Caco-2 (cell line): ENCODE data around the gene DENND10. TPM values are rescaled to one million over a fixed set of nuclear protein-coding genes. Genes with fewer than 3 reads are reported as not detected.

ENCODE experiments used
- BruUV-seq: library from RNA; stranded (reverse); fragments of 400-500 nt; replicated peaks from 2 replicates; lab custom pipeline; 2021; lab: Mats Ljungman, UMichigan
- CTCF ChIA-PET: fragments of 300-600 bp; sonication (Branson Sonifier 250); formaldehyde crosslinking; loops from one replicate; lab custom pipeline; 2022; ENCODE audit warnings: antibody characterized with exemption; lab: Charles Lee
- POLR2A ChIA-PET: fragments of 300-600 bp; sonication (Branson Sonifier 250); formaldehyde crosslinking; loops from one replicate; lab custom pipeline; 2022; ENCODE audit warnings: antibody characterized with exemption; lab: Charles Lee
- DNase-seq, 2 experiments: peaks; one replicate each; pipeline versions ENCODE4 v3.0.0 to v3.0.0-alpha.2; 2020 to 2022
- H3K27me3 ChIP-seq: replicated peaks from 2 replicates; pipeline ENCODE4 v1.6.0; 2011; ENCODE audit warnings: low read length; ENCODE audit not compliant: control insufficient read depth, insufficient read depth
- H3K36me3 ChIP-seq: 2 replicates; pipeline ENCODE4 v1.5.1; 2011; ENCODE audit warnings: low read length; ENCODE audit not compliant: control insufficient read depth, insufficient read depth
- H3K4me1 ChIP-seq: fragments of 250-450 bp; sonication (Bioruptor Pico); 2 replicates; pipeline ENCODE4 v1.5.1; 2020; ENCODE audit warnings: mild to moderate bottlenecking
- H3K4me3 ChIP-seq: 2 replicates; pipeline ENCODE4 v1.5.1; 2011; ENCODE audit warnings: low read depth, mild to moderate bottlenecking, control low read depth, low read length
- H3K9me3 ChIP-seq: fragments of 250-450 bp; sonication (Bioruptor Pico); 2 replicates; pipeline ENCODE4 v1.5.1; 2020; ENCODE audit warnings: mild to moderate bottlenecking, moderate library complexity
- H3K27ac Mint-ChIP-seq: one replicate; pipeline ENCODE4 v1.8.0; 2022; ENCODE audit warnings: mixed read lengths; ENCODE audit not compliant: unreplicated experiment
- H3K27me3 Mint-ChIP-seq: one replicate; pipeline ENCODE4 v1.8.0; 2022; ENCODE audit warnings: mixed read lengths; ENCODE audit not compliant: insufficient read depth, unreplicated experiment
- H3K36me3 Mint-ChIP-seq: one replicate; pipeline ENCODE4 v1.8.0; 2022; ENCODE audit warnings: mild to moderate bottlenecking, mixed read lengths; ENCODE audit not compliant: insufficient read depth, unreplicated experiment
- H3K4me1 Mint-ChIP-seq: one replicate; pipeline ENCODE4 v1.8.0; 2022; ENCODE audit warnings: low read depth, mixed read lengths; ENCODE audit not compliant: unreplicated experiment
- H3K4me3 Mint-ChIP-seq: one replicate; pipeline ENCODE4 v1.8.0; 2022; ENCODE audit warnings: mild to moderate bottlenecking, moderate library complexity, mixed read lengths; ENCODE audit not compliant: unreplicated experiment
- H3K9me3 Mint-ChIP-seq: one replicate; pipeline ENCODE4 v1.8.0; 2022; ENCODE audit warnings: mixed read lengths; ENCODE audit not compliant: unreplicated experiment
- intact Hi-C: fragments of 100-400 bp; cut with micrococcal nuclease; formaldehyde crosslinking; loops from one replicate; pipeline ENCODE4 v1.10.0; 2022; ENCODE audit not compliant: unreplicated experiment
- total RNA-seq: library from RNA; stranded (reverse); gene quantifications from 2 replicates; pipeline ENCODE4 v1.2.3, GENCODE V29; 2022
- TF ChIP-seq, protein P1 (sequence below), 2 experiments: fragments of 200-600 bp in 1 of 2; IDR thresholded peaks; 1 replicate in 1 of 2; 2 replicates in 1 of 2; pipeline versions ENCODE4 v1.5.1 to v1.8.0; 2011 to 2022; ENCODE audit warnings: antibody characterized with exemption in 1 of 2, control low read depth in 1 of 2, inconsistent platforms in 1 of 2, low read depth in 1 of 2, low read length in 1 of 2, mild to moderate bottlenecking in 1 of 2, moderate library complexity in 1 of 2; ENCODE audit not compliant: insufficient read depth in 1 of 2, severe bottlenecking in 1 of 2, unreplicated experiment in 1 of 2

DENND10 gene
- total RNA-seq, 1 experiment from 2014 or later = 80.8 TPM

DNA sequence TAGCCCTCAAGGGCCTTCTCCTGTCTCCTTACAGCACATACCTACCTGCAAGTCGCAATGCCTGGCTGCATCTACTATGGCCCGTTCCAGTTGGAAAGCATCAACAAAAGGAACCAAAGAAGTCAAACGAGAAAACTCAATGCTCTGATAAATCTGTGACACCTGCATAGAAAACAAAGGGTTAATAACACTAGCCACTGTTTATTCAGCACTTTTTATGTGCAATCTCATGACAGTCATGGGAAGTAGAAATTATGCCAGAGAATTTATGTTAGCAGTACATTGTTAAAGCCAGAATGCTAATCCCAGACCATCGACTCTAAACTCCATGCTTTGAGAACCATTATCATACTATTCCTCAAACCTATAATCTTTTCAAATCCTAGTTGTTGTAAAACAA is 44.4 kb upstream of the DENND10 start:
- Histone ChIP-seq H3K36me3 (peaks cover 3% of the 10 kb centered on the region), H3K27me3 (no peaks in the 10 kb centered on the region), H3K4me1 (no peaks in the 10 kb centered on the region), H3K9me3 (no peaks in the 10 kb centered on the region), H3K4me3 (no peak overlapping the region)
- ChIA-PET CTCF (no interaction called here), POLR2A (no interaction called here)
- DNase-seq = no peak
- Mint-ChIP-seq H3K36me3 (peaks cover 98% of the 10 kb centered on the region), H3K27ac (no peak overlapping the region), H3K9me3 (no peaks in the 10 kb centered on the region), H3K4me3 (no peak overlapping the region), H3K27me3 (no peaks in the 10 kb centered on the region), H3K4me1 (peaks cover 8% of the 10 kb centered on the region)
- BruUV-seq = no TSS peak
- TF ChIP-seq, protein P1, sequence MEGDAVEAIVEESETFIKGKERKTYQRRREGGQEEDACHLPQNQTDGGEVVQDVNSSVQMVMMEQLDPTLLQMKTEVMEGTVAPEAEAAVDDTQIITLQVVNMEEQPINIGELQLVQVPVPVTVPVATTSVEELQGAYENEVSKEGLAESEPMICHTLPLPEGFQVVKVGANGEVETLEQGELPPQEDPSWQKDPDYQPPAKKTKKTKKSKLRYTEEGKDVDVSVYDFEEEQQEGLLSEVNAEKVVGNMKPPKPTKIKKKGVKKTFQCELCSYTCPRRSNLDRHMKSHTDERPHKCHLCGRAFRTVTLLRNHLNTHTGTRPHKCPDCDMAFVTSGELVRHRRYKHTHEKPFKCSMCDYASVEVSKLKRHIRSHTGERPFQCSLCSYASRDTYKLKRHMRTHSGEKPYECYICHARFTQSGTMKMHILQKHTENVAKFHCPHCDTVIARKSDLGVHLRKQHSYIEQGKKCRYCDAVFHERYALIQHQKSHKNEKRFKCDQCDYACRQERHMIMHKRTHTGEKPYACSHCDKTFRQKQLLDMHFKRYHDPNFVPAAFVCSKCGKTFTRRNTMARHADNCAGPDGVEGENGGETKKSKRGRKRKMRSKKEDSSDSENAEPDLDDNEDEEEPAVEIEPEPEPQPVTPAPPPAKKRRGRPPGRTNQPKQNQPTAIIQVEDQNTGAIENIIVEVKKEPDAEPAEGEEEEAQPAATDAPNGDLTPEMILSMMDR (IDR thresholded peaks at IDR 0.05; ENCODE audit: insufficient read depth in 1 of 2, low read depth in 1 of 2, low read length in 1 of 2, severe bottlenecking in 1 of 2, unreplicated experiment in 1 of 2) = no peak
- intact Hi-C loops = no loop called here

DNA sequence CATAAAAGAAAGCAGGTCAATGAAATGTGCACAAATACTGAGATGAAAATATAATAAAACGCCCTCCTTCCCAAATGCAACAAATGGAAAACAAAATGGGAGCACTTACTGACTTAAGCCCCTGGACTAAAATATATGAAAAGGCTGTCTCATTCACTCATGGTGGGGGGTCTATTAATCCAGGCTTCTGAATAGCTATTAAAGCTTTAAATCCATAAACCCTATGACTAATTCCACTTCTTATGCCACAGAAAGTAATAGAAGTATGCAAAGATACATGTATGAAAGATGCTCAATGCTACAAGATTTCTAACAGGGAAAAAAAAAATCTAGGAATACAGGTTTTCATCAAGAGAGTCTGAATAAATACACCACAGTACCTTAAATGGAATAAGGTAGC is 43.8 kb upstream of the DENND10 start:
- no peak for DNase-seq
- Mint-ChIP-seq H3K4me3 (no peak overlapping the region), H3K36me3 (peaks cover 98% of the 10 kb centered on the region), H3K4me1 (peaks cover 14% of the 10 kb centered on the region), H3K9me3 (no peaks in the 10 kb centered on the region), H3K27ac (no peak overlapping the region), H3K27me3 (no peaks in the 10 kb centered on the region)
- H3K27me3 ChIP-seq = no peaks in the 10 kb centered on the region
- H3K9me3 ChIP-seq = no peaks in the 10 kb centered on the region
- no peak overlapping the region for H3K4me3 ChIP-seq
- no peaks in the 10 kb centered on the region for H3K4me1 ChIP-seq
- CTCF ChIA-PET = no interaction called here
- BruUV-seq = no TSS peak
- H3K36me3 ChIP-seq = peaks cover 3% of the 10 kb centered on the region
- POLR2A ChIA-PET = no interaction called here
- intact Hi-C loops = no loop called here
- TF ChIP-seq, protein P1 (IDR thresholded peaks at IDR 0.05; ENCODE audit: insufficient read depth in 1 of 2, low read depth in 1 of 2, low read length in 1 of 2, severe bottlenecking in 1 of 2, unreplicated experiment in 1 of 2) = no peak

DNA sequence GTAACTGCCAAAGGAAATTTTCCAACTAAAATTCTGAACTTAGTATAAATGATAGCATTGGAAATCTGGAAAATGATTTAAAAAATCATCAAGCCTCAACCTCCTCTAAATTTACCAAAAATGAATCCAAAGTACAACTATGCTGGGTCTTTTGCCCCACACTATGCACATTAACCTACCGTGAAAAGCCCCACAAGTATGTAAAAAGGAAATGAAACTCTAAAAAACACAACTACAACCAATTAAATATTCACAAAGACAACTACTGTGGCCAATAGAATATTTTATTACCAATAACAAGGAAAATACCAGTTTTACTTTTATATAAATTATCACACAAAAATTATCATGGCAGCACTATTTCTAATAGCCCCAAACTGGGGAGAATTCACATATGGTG is 42.6 kb upstream of the DENND10 start:
- Mint-ChIP-seq H3K4me3 (no peak overlapping the region), H3K36me3 (peaks cover 100% of the 10 kb centered on the region), H3K27me3 (no peaks in the 10 kb centered on the region), H3K27ac (no peak overlapping the region), H3K9me3 (no peaks in the 10 kb centered on the region), H3K4me1 (peaks cover 16% of the 10 kb centered on the region)
- Histone ChIP-seq H3K36me3 (peaks cover 3% of the 10 kb centered on the region), H3K9me3 (no peaks in the 10 kb centered on the region), H3K4me3 (no peak overlapping the region), H3K4me1 (no peaks in the 10 kb centered on the region), H3K27me3 (no peaks in the 10 kb centered on the region)
- no peak for DNase-seq
- BruUV-seq = no TSS peak
- intact Hi-C loops = no loop called here
- POLR2A ChIA-PET = no interaction called here
- CTCF ChIA-PET = no interaction called here
- TF ChIP-seq, protein P1 (IDR thresholded peaks at IDR 0.05; ENCODE audit: insufficient read depth in 1 of 2, low read depth in 1 of 2, low read length in 1 of 2, severe bottlenecking in 1 of 2, unreplicated experiment in 1 of 2) = no peak
